Tibial artery (tissue), 4 donors: Measurements from ENCODE around the gene DNPEP.

Experiments
- DNase-seq, 2 donors: peaks; one replicate each; pipeline ENCODE4 v3.0.0-alpha.2; 2019
- H3K27ac ChIP-seq, 2 donors: fragments of 200-600 bp; sonication (generic) in 1 of 2; 1 replicate in 1 of 2; 2 replicates in 1 of 2; pipeline ENCODE4 v1.5.1; 2018 to 2019; ENCODE audit warnings: mild to moderate bottlenecking in 1 of 2
- H3K27me3 ChIP-seq, 2 donors: fragments of 200-600 bp; sonication (generic) in 1 of 2; one replicate each; pipeline versions ENCODE4 v1.5.1 to v1.6.0; 2016 to 2019
- H3K36me3 ChIP-seq, 3 donors: fragments of 200-600 bp; sonication (generic) in 2 of 3; one replicate each; pipeline ENCODE4 v1.5.1; 2016 to 2019; ENCODE audit warnings: mild to moderate bottlenecking in 2 of 3
- H3K4me1 ChIP-seq, 4 donors: fragments of 200-600 bp; sonication (generic) in 2 of 4; 1 replicate in 3 of 4; 2 replicates in 1 of 4; pipeline ENCODE4 v1.5.1; 2016 to 2019
- H3K4me3 ChIP-seq, 2 donors: fragments of 200-600 bp; sonication (generic) in 1 of 2; 1 replicate in 1 of 2; 2 replicates in 1 of 2; pipeline ENCODE4 v1.5.1; 2018 to 2019; ENCODE audit warnings: mild to moderate bottlenecking in 2 of 2
- H3K9me3 ChIP-seq, 3 donors: fragments of 200-600 bp; sonication (generic) in 1 of 3; one replicate each; pipeline ENCODE4 v1.5.1; 2016 to 2019
- intact Hi-C: fragments of 100-400 bp; cut with DNase I; formaldehyde crosslinking; loops from one replicate; pipeline ENCODE4 v1.15.0; 2023; ENCODE audit warnings: low total_unique reads
- TF ChIP-seq, protein P1 (sequence below), 2 experiments: fragments of 200-600 bp in 1 of 2; fragments of 450-650 bp in 1 of 2; IDR thresholded peaks; one replicate each; pipeline ENCODE4 v1.5.1; 2017 to 2019; ENCODE audit warnings: antibody characterized with exemption in 2 of 2, mild to moderate bottlenecking in 1 of 2, moderate library complexity in 1 of 2

The DNPEP gene

DNA sequence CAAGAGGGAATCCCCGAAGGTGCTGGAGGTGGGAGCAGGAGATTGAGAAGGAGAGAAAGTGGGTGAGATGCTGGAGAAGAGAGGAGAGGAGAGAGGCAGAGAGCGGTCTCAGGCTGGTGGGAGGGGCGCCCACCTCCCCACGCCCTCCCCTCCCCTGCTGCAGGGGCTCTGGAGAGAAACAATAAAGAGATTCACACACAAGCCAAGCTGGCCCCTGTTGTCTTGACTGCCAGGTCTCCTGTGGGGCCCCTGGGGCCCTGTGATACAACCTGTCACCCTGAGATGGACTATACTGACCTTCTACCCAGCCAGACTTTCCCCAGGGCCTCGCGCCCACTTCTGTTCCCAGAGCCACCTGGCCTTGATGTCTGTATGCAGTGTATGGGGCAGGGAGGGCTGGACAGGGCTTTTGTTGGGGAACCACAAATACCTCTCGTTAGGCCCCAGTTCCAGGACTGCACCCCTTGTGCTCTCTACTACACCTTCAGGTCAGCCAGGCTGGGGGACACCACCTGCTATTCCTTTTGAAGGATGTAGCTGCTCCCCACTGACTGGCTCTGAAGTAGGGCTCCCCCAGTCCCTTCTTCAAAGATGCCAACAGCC, 38.9 kb upstream of the DNPEP start:
- Histone ChIP-seq H3K27ac (peak overlapping the region; percentile 32 to 96), H3K36me3 (peaks cover 10 to 23% (median 10%) of the 10 kb centered on the region in 3 donors), H3K4me1 (peaks cover 0 to 36% (median 3%) of the 10 kb centered on the region in 4 donors), H3K4me3 (no peak overlapping the region), H3K27me3 (no peaks in the 10 kb centered on the region), H3K9me3 (no peaks in the 10 kb centered on the region)
- DNase-seq: peak in 1 of 2 donors; percentile 42
- TF ChIP-seq, protein P1, sequence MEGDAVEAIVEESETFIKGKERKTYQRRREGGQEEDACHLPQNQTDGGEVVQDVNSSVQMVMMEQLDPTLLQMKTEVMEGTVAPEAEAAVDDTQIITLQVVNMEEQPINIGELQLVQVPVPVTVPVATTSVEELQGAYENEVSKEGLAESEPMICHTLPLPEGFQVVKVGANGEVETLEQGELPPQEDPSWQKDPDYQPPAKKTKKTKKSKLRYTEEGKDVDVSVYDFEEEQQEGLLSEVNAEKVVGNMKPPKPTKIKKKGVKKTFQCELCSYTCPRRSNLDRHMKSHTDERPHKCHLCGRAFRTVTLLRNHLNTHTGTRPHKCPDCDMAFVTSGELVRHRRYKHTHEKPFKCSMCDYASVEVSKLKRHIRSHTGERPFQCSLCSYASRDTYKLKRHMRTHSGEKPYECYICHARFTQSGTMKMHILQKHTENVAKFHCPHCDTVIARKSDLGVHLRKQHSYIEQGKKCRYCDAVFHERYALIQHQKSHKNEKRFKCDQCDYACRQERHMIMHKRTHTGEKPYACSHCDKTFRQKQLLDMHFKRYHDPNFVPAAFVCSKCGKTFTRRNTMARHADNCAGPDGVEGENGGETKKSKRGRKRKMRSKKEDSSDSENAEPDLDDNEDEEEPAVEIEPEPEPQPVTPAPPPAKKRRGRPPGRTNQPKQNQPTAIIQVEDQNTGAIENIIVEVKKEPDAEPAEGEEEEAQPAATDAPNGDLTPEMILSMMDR (IDR thresholded peaks at IDR 0.05): no peak
- intact Hi-C loops: no loop called here

DNA sequence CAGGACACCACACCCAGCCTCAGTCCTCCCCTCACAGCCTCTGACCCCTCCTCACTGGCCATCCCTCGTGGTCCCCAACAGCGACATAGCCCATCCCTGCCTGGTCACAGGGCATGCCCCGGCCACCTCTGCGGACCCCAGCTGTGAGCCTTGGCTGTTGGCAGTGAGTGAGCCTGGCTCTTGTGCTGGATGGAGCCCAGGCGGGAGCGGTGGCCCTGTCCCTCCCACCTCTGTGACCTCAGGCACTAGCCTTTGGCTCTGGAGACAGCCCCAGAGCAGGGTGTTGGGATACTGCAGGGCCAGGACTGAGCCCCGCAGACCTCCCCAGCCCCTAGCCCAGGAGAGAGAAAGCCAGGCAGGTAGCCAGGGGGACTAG, 38.3 kb upstream of the DNPEP start:
- TF ChIP-seq, protein P1 (IDR thresholded peaks at IDR 0.05): no peak
- H3K9me3 ChIP-seq: no peaks in the 10 kb centered on the region
- intact Hi-C loops: no loop called here
- peak overlapping the region; percentile 32 to 96 for H3K27ac ChIP-seq
- peaks cover 0 to 30% (median 3%) of the 10 kb centered on the region in 4 donors for H3K4me1 ChIP-seq
- H3K27me3 ChIP-seq: no peaks in the 10 kb centered on the region
- H3K36me3 ChIP-seq: peaks cover 10 to 29% (median 16%) of the 10 kb centered on the region in 3 donors
- H3K4me3 ChIP-seq: no peak overlapping the region
- DNase-seq: no peak

DNA sequence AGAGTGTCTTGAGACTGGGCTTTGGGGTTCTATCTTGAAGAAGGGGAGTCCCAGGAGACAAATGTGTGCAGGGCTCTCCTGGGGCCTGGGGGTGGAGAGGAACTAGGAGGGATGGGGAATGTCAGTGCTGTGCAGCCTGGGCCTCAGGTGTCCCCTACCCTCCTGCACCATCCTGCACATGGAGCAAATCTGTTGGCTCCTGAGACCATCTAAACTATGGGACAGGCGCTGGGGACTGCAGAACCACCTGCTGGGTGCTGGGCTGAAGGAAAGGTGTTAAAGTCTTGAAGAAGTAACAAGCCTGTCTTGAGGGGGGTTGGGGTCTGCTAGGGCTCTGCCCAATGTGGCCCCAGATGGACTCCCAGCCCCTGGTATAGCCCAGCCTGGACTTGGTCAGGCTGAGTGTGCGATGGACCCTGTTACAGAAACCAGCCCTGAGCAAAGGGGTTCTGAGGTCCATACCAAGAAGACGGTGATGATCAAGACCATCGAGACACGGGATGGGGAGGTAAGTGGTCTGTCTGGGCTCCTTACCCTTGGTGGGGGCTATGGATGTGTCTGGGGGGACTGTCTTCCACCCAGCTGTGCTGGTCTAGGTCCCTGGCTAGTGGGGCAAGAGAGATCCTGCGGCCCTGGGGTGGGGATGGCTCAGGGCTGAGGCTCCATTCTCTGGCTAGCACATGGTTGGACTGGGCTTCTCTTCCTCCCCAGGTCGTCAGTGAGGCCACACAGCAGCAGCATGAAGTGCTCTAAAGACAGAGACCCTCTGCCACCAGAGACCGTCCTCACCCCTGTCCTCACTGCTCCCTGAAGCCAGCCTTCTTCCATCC, 37.7 kb upstream of the DNPEP start:
- TF ChIP-seq, protein P1 (IDR thresholded peaks at IDR 0.05): no peak
- peaks cover 10 to 34% (median 20%) of the 10 kb centered on the region in 3 donors for H3K36me3 ChIP-seq
- H3K27ac ChIP-seq: peak overlapping the region; percentile 87 to 96
- intact Hi-C loops: no loop called here
- DNase-seq: peak in 1 of 2 donors; percentile 64
- H3K9me3 ChIP-seq: no peaks in the 10 kb centered on the region
- no peaks in the 10 kb centered on the region for H3K27me3 ChIP-seq
- peaks cover 0 to 25% (median 2%) of the 10 kb centered on the region in 4 donors for H3K4me1 ChIP-seq
- no peak overlapping the region for H3K4me3 ChIP-seq

DNA sequence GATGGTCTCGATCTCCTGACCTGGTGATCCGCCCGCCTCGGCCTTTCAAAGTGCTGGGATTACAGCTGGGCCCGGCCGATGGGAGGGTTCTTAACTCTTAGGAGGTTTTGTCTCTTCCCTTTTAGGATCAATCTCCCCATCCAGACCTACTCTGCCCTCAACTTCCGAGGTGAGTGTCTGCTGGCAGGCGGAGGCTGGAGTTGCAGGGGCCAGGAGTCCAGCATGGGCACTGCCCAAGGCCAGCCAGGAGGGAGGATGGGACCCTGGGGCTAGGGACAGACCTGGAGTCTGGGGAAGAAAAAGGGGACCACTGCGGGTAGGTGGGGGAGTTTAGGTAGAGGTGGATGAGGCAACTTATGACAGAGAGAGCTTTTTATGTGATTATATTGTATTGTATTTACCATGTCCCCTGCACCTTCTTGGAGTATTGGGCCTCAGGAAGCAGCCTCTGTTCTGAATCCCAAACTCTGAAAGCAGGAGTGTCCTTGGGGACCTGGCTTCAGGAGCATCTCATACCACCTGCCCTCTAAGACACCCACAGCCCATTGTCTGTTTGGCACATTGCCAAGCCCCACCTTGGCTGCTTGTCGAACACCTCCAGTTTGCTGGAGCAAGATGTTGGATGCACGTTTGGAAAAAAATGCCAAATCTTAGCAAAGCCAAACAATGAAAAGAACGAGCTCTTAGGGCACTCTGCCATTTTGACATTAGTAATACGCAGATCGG, 36.1 kb upstream of the DNPEP start:
- TF ChIP-seq, protein P1 (IDR thresholded peaks at IDR 0.05): no peak

DNA sequence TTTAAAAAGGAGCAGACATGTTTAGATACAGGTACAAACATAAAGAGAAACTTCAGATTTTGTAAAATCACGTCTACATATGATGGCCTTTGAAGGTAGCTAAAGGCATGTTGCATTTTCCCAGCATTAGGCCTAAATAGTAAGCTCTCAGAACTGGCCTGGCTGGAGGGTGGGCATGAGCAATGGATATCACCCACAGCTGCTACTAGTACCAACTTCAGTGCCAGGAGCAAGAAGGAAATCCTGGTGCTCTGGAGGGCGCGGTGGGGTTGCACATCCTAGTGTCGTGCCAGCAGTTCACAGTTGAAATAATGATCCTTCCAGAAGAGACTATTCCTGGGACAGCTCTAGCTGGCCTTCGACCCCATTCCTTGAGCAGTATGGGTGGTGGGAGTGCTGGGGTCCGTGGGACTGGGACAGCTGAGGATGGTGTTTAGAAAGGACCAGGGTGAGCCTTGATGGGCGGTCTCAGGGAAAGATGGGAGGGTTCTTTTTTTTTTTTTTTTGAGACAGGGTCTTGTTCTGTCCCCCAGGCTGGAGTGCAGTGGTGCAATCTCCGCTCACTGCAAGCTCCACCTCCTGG, 35.3 kb upstream of the DNPEP start:
- DNase-seq: no peak
- Histone ChIP-seq H3K4me3 (peak overlapping the region; percentile 61), H3K36me3 (peaks cover 10 to 40% (median 26%) of the 10 kb centered on the region in 3 donors), H3K27me3 (no peaks in the 10 kb centered on the region), H3K27ac (peak overlapping the region; percentile 87 to 96), H3K4me1 (peaks cover 0 to 42% (median 13%) of the 10 kb centered on the region in 4 donors), H3K9me3 (no peaks in the 10 kb centered on the region)
- intact Hi-C loops: no loop called here
- TF ChIP-seq, protein P1 (IDR thresholded peaks at IDR 0.05): no peak

More for the DNA sequence above, 36.1 kb upstream of the DNPEP start:
- H3K4me3 ChIP-seq: peak overlapping the region; percentile 15 to 61
- no peaks in the 10 kb centered on the region for H3K27me3 ChIP-seq
- no peak for DNase-seq
- peak overlapping the region; percentile 87 to 96 for H3K27ac ChIP-seq
- H3K4me1 ChIP-seq: peaks cover 0 to 35% (median 6%) of the 10 kb centered on the region in 4 donors
- intact Hi-C loops: no loop called here
- peaks cover 10 to 40% (median 26%) of the 10 kb centered on the region in 3 donors for H3K36me3 ChIP-seq
- H3K9me3 ChIP-seq: no peaks in the 10 kb centered on the region
